Endothelial cell of umbilical vein (primary cell): Measurements from ENCODE around the gene TGM4. TPM values are rescaled to one million over a fixed set of nuclear protein-coding genes. Genes with fewer than 3 reads are reported as not detected.
A peak's percentile ranks its signal among the peaks of the same experiment; 100 is the strongest.

Experiments used
- BruUV-seq: library from RNA; stranded (reverse); fragments of 400-500 nt; replicated peaks from 2 replicates; lab custom pipeline; 2021; lab: Mats Ljungman, UMichigan
- CTCF ChIA-PET: fragments of 300-600, 350-600 bp; sonication (Branson Sonifier 250); formaldehyde crosslinking; loops from one replicate; lab custom pipeline; 2021; ENCODE audit warnings: antibody characterized with exemption, inconsistent platforms; lab: Charles Lee
- POLR2A ChIA-PET: fragments of 300-600, 350-600 bp; sonication (Branson Sonifier 250); formaldehyde crosslinking; loops from one replicate; lab custom pipeline; 2021; ENCODE audit warnings: antibody characterized with exemption, inconsistent platforms; lab: Charles Lee
- DNase-seq: peaks from one replicate; pipeline ENCODE4 v3.0.0-alpha.2; 2011; ENCODE audit warnings: low read depth, low spot score
- FAIRE-seq: peaks from 2 replicates; lab custom pipeline; 2011; peaks lifted over from hg19 to GRCh38; lab: Jason Lieb, UNC
- H2AFZ ChIP-seq: 2 replicates; pipeline ENCODE4 v1.6.0; 2012; ENCODE audit warnings: low read depth, low read length, control low read depth, inconsistent platforms
- H3K27ac ChIP-seq: 2 replicates; pipeline ENCODE4 v1.5.1; 2011; ENCODE audit warnings: low read depth, mild to moderate bottlenecking, control low read depth, low read length, moderate library complexity; ENCODE audit not compliant: insufficient read depth
- H3K27me3 ChIP-seq, 2 experiments: 2 replicates each; pipeline versions ENCODE4 v1.6.0 to v1.6.1; 2011; ENCODE audit warnings: low read length in 2 of 2, mixed read lengths in 1 of 2; ENCODE audit not compliant: control insufficient read depth in 2 of 2, insufficient read depth in 2 of 2
- H3K36me3 ChIP-seq, 2 experiments: 2 replicates in 1 of 2; 3 replicates in 1 of 2; pipeline ENCODE4 v1.5.1; 2011; ENCODE audit warnings: low read length in 2 of 2, mild to moderate bottlenecking in 1 of 2, moderate library complexity in 1 of 2; ENCODE audit not compliant: control insufficient read depth in 2 of 2, insufficient read depth in 2 of 2; ENCODE audit errors: extremely low read depth in 1 of 2
- H3K4me1 ChIP-seq: 3 replicates; pipeline ENCODE4 v1.5.1; 2011; ENCODE audit warnings: mild to moderate bottlenecking, low read length; ENCODE audit not compliant: control insufficient read depth, insufficient read depth; ENCODE audit errors: extremely low read depth
- H3K4me2 ChIP-seq: 2 replicates; pipeline ENCODE4 v1.6.1; 2011; ENCODE audit warnings: low read length, control low read depth, mixed read lengths; ENCODE audit not compliant: insufficient read depth
- H3K4me3 ChIP-seq, 3 experiments: fragments of 200-600 bp in 1 of 3; sonication (generic), shearing (Covaris generic) in 1 of 3; replicated peaks in 1 of 3; 2 replicates each; pipeline ENCODE4 v1.5.1; 2011 to 2016; ENCODE audit warnings: control low read depth in 3 of 3, low read length in 3 of 3, mild to moderate bottlenecking in 2 of 3, inconsistent platforms in 1 of 3, low read depth in 1 of 3, moderate library complexity in 1 of 3; ENCODE audit not compliant: insufficient read depth in 1 of 3
- H3K79me2 ChIP-seq: 2 replicates; pipeline ENCODE4 v1.6.0; 2012; ENCODE audit warnings: low read length, inconsistent platforms; ENCODE audit not compliant: control insufficient read depth, insufficient read depth
- H3K9ac ChIP-seq: replicated peaks from 2 replicates; pipeline ENCODE3; 2011; ENCODE audit warnings: low read length, control low read depth; ENCODE audit not compliant: insufficient read depth; ENCODE audit errors: extremely low read depth
- H3K9me1 ChIP-seq: replicated peaks from 3 replicates; pipeline ENCODE4 v1.6.0; 2011; ENCODE audit warnings: mild to moderate bottlenecking, low read length; ENCODE audit not compliant: control insufficient read depth, insufficient read depth; ENCODE audit errors: extremely low read depth
- H3K9me3 ChIP-seq: replicated peaks from 2 replicates; pipeline ENCODE4 v1.5.1; 2012; ENCODE audit warnings: low read length, inconsistent platforms; ENCODE audit not compliant: control insufficient read depth, insufficient read depth
- H4K20me1 ChIP-seq: replicated peaks from 2 replicates; pipeline ENCODE3; 2011; ENCODE audit warnings: mild to moderate bottlenecking, low read length; ENCODE audit not compliant: control insufficient read depth, insufficient read depth; ENCODE audit errors: extremely low read depth
- CTCF ChIP-seq, 2 donors: IDR thresholded peaks; 1 replicate in 1 of 2; 2 replicates in 1 of 2; pipeline ENCODE4 v1.5.1; 2011; ENCODE audit warnings: low read length in 2 of 2, mild to moderate bottlenecking in 2 of 2, moderate library complexity in 2 of 2, control low read depth in 1 of 2, inconsistent platforms in 1 of 2, low read depth in 1 of 2; ENCODE audit not compliant: insufficient read depth in 1 of 2; ENCODE audit errors: extremely low read depth in 1 of 2
- EZH2 ChIP-seq: IDR thresholded peaks from 2 replicates; pipeline ENCODE4 v1.6.1; 2012; ENCODE audit warnings: borderline replicate concordance, low read depth, mild to moderate bottlenecking, moderate library complexity, low read length, inconsistent platforms; ENCODE audit not compliant: severe bottlenecking
- FOS ChIP-seq: IDR thresholded peaks from 2 replicates; pipeline ENCODE4 v1.6.1; 2011; ENCODE audit warnings: mild to moderate bottlenecking, low read length, moderate library complexity, borderline replicate concordance; ENCODE audit not compliant: insufficient read depth
- GATA2 ChIP-seq: IDR thresholded peaks from 2 replicates; pipeline ENCODE4 v1.7.0; 2011; ENCODE audit warnings: low read depth, mild to moderate bottlenecking, moderate library complexity, mixed read lengths, low read length; ENCODE audit not compliant: insufficient read length, insufficient read depth
- JUN ChIP-seq: IDR thresholded peaks from 2 replicates; pipeline ENCODE4 v1.6.1; 2011; ENCODE audit warnings: borderline replicate concordance, low read depth; ENCODE audit not compliant: insufficient read length, insufficient read depth
- MAX ChIP-seq: IDR thresholded peaks from 2 replicates; pipeline ENCODE4 v1.6.1; 2011; ENCODE audit not compliant: insufficient read depth, insufficient read length
- MYC ChIP-seq: IDR thresholded peaks from one replicate; pipeline ENCODE4 v1.6.1; 2011; ENCODE audit warnings: mild to moderate bottlenecking, low read depth, low read length
- POLR2A ChIP-seq: IDR thresholded peaks from 2 replicates; pipeline ENCODE4 v1.6.1; 2012; ENCODE audit warnings: low read depth, mild to moderate bottlenecking, control low read depth, low read length
- POLR2AphosphoS5 ChIP-seq: IDR thresholded peaks from 2 replicates; pipeline ENCODE4 v1.6.1; 2012; ENCODE audit warnings: low read depth, mild to moderate bottlenecking, control low read depth, low read length, moderate library complexity; ENCODE audit not compliant: insufficient read depth
- dilution Hi-C: fragments of 300-500 bp; cut with MboI; formaldehyde crosslinking; loops from one replicate; pipeline ENCODE4 v1.15.0; 2019; ENCODE audit warnings: low sequenced_read_pairs; ENCODE audit not compliant: extremely low pct_ligation_motif_present
- intact Hi-C: fragments of 100-400 bp; cut with micrococcal nuclease; formaldehyde crosslinking; loops from one replicate; pipeline ENCODE4 v1.10.0; 2022
- polyA plus RNA-seq, 4 experiments: library from polyadenylated mRNA; depleted of rRNA in 3 of 4; stranded (reverse) in 3 of 4; unstranded in 1 of 4; fragments of >200 nt; gene quantifications; 2 replicates each; pipeline versions ENCODE4 v1.2.1 to v1.2.3, GENCODE V29; 2011 to 2012; ENCODE audit warnings: missing spikeins in 1 of 4
- total RNA-seq: library from RNA; stranded (reverse); gene quantifications from 2 replicates; pipeline ENCODE4 v1.2.3, GENCODE V29; 2021

Gene TGM4
- total and polyA plus RNA-seq, 2 donors (not counting 3 experiments of a cell fraction or from before 2014, with no cell fraction given): 0.11 to 0.24 TPM

GRCh38 chr3:44835684-44836083 is 38.7 kb upstream of the TGM4 start:
- no peak overlapping the region for H3K4me3 ChIP-seq
- intact Hi-C loops (no loop called here), dilution Hi-C loops (no loop called here)
- H3K9ac ChIP-seq: no peak overlapping the region
- H3K9me1 ChIP-seq: no peaks in the 10 kb centered on the region
- no peak for FAIRE-seq
- peaks cover 2 to 5% of the 10 kb centered on the region in 2 experiments for H3K36me3 ChIP-seq
- no peak overlapping the region for H2AFZ ChIP-seq
- no peaks in the 10 kb centered on the region for H3K27me3 ChIP-seq
- no peaks in the 10 kb centered on the region for H4K20me1 ChIP-seq
- H3K79me2 ChIP-seq: no peaks in the 10 kb centered on the region
- no peaks in the 10 kb centered on the region for H3K4me1 ChIP-seq
- ChIA-PET CTCF (no interaction called here), POLR2A (no interaction called here)
- H3K27ac ChIP-seq: no peak overlapping the region
- BruUV-seq: no TSS peak
- H3K4me2 ChIP-seq: no peak overlapping the region
- TF ChIP-seq FOS (no peak), EZH2 (no peak), POLR2AphosphoS5 (no peak), MYC (no peak), POLR2A (no peak), GATA2 (no peak)
- DNase-seq: no peak
- peaks cover 4% of the 10 kb centered on the region for H3K9me3 ChIP-seq

GRCh38 chr3:44842376-44842775 is 32.0 kb upstream of the TGM4 start:
- Histone ChIP-seq H3K4me3 (no peak overlapping the region), H3K4me2 (no peak overlapping the region), H3K9me3 (no peaks in the 10 kb centered on the region), H3K79me2 (no peaks in the 10 kb centered on the region), H3K27me3 (no peaks in the 10 kb centered on the region), H3K4me1 (no peaks in the 10 kb centered on the region), H3K27ac (no peak overlapping the region), H2AFZ (no peak overlapping the region), H3K9me1 (no peaks in the 10 kb centered on the region), H3K36me3 (peaks cover 0 to 12% of the 10 kb centered on the region in 2 experiments), H3K9ac (no peak overlapping the region), H4K20me1 (no peaks in the 10 kb centered on the region)
- dilution Hi-C loops (no loop called here), intact Hi-C loops (no loop called here)
- no peak for TF ChIP-seq POLR2AphosphoS5
- no peak for TF ChIP-seq MYC
- TF ChIP-seq EZH2: no peak
- TF ChIP-seq CTCF (IDR thresholded peaks at IDR 0.05; ENCODE audit: extremely low read depth in 1 of 2, insufficient read depth in 1 of 2, low read depth in 1 of 2, low read length in 2 of 2): no peak
- TF ChIP-seq JUN: no peak
- TF ChIP-seq POLR2A: no peak
- no peak for TF ChIP-seq MAX
- no peak for TF ChIP-seq GATA2
- no peak for TF ChIP-seq FOS
- DNase-seq: no peak
- ChIA-PET POLR2A (no interaction called here), CTCF (interaction anchor here (0.8 to 3.1 kb wide), 3 partner anchors 11 to 72 kb away, joined by 3 to 10 read pairs (median 4); no protein-coding TSS in a partner anchor)
- FAIRE-seq: peak; percentile 55
- no TSS peak for BruUV-seq
